GM19043 (cell line): ENCODE measurements around the gene ITGAL.
A peak's percentile ranks its signal among the peaks of the same experiment; 100 is the strongest.
"Not testable (repeated sequence)": the region's sequence is repeated elsewhere in the genome, so short reads cannot be mapped to it uniquely, and the experiment has no call there.

Experiments
- ATAC-seq: cut with Tn5 transposase; IDR thresholded peaks from one replicate; pipeline ENCODE4 v1.9.1; 2021; ENCODE audit warnings: low read depth; ENCODE audit not compliant: unreplicated experiment

The ITGAL gene

GRCh38 chr16:30539986-30540526 is 67.5 kb downstream of the ITGAL start:
- ATAC-seq, result not testable (repeated sequence)

- not testable (repeated sequence) for ATAC-seq
Measured at GRCh38 chr16:30540916-30541464, 68.4 kb downstream of the ITGAL start.

- no peak for ATAC-seq
Measured at GRCh38 chr16:30541502-30542329, 69.2 kb downstream of the ITGAL start.

- no peak for ATAC-seq
Measured at GRCh38 chr16:30543067-30543466, 70.5 kb downstream of the ITGAL start.

GRCh38 chr16:30546115-30546514 is 73.6 kb downstream of the ITGAL start:
- ATAC-seq, result no peak

GRCh38 chr16:30548416-30549253 is 76.1 kb downstream of the ITGAL start:
- no peak for ATAC-seq

GRCh38 chr16:30551781-30552180 is 79.2 kb downstream of the ITGAL start:
- ATAC-seq, result no peak

GRCh38 chr16:30552956-30553355 is 80.4 kb downstream of the ITGAL start:
- ATAC-seq, result no peak

GRCh38 chr16:30553393-30553899 is 80.9 kb downstream of the ITGAL start:
- ATAC-seq, result no peak

- no peak for ATAC-seq
Measured at GRCh38 chr16:30554557-30555314, 82.2 kb downstream of the ITGAL start.

- ATAC-seq, result no peak
Measured at GRCh38 chr16:30555315-30556124, 83.0 kb downstream of the ITGAL start.

GRCh38 chr16:30556125-30556473 is 83.6 kb downstream of the ITGAL start:
- no peak for ATAC-seq

- ATAC-seq, result no peak
Measured at GRCh38 chr16:30557707-30557956, 85.1 kb downstream of the ITGAL start.

GRCh38 chr16:30557957-30558788 is 85.6 kb downstream of the ITGAL start, which contains the start of gene ZNF764:
Gene ZNF764 (minus strand): TSS chr16:30558374. CDS start chr16:30558182, 192 bp downstream.
- peak; percentile 89 for ATAC-seq

GRCh38 chr16:30558789-30559377 is 86.3 kb downstream of the ITGAL start:
- no peak for ATAC-seq

- no peak for ATAC-seq
Measured at GRCh38 chr16:30559690-30560089, 87.1 kb downstream of the ITGAL start.

- no peak for ATAC-seq
Measured at GRCh38 chr16:30561089-30561816, 88.7 kb downstream of the ITGAL start.

- ATAC-seq, result no peak
Measured at GRCh38 chr16:30562021-30562420, 89.5 kb downstream of the ITGAL start.
